Fibroblast of the conjunctiva (primary cell): Measurements from ENCODE around the gene GSTO1.

Experiments
- DNase-seq: peaks from one replicate; pipeline ENCODE4 v3.0.0-alpha.2; 2010; ENCODE audit warnings: low read depth

Gene GSTO1

GRCh38 chr10:104251443-104251842 is 3.2 kb upstream of the GSTO1 start:
- DNase-seq, result no peak

GRCh38 chr10:104252368-104252767 is 2.3 kb upstream of the GSTO1 start:
- DNase-seq, result no peak

- DNase-seq, result no peak
Observed at GRCh38 chr10:104253106-104253505, 1.6 kb upstream of the GSTO1 start.

GRCh38 chr10:104253606-104254410 is 884 bp upstream of the GSTO1 start:
- DNase-seq, result no peak

- DNase-seq, result no peak
Observed at GRCh38 chr10:104255311-104255981, 754 bp downstream of the GSTO1 start.

GRCh38 chr10:104256335-104256961 is 1.8 kb downstream of the GSTO1 start:
- DNase-seq, result no peak

GRCh38 chr10:104257235-104257634 is 2.5 kb downstream of the GSTO1 start:
- no peak for DNase-seq

GRCh38 chr10:104258209-104258608 is 3.5 kb downstream of the GSTO1 start:
- no peak for DNase-seq

GRCh38 chr10:104259456-104259855 is 4.8 kb downstream of the GSTO1 start:
- no peak for DNase-seq

GRCh38 chr10:104259999-104260774 is 5.5 kb downstream of the GSTO1 start:
- DNase-seq, result no peak

GRCh38 chr10:104260775-104261115 is 6.1 kb downstream of the GSTO1 start:
- DNase-seq, result no peak

GRCh38 chr10:104262055-104262454 is 7.4 kb downstream of the GSTO1 start:
- DNase-seq, result no peak

- DNase-seq, result no peak
Observed at GRCh38 chr10:104264783-104265182, 10.1 kb downstream of the GSTO1 start.

GRCh38 chr10:104267721-104268404 is 13.2 kb downstream of the GSTO1 start:
- DNase-seq, result no peak

GRCh38 chr10:104268405-104268712 is 13.7 kb downstream of the GSTO1 start:
- DNase-seq, result no peak

- peak; percentile 98 for DNase-seq
Observed at GRCh38 chr10:104268713-104269645, 14.3 kb downstream of the GSTO1 start, which contains the start of gene GSTO2. TSS of gene GSTO2 (plus strand) at chr10:104269184. CDS start at chr10:104274916, 5,732 bp downstream.

GRCh38 chr10:104273286-104273685 is 18.6 kb downstream of the GSTO1 start:
- no peak for DNase-seq

- no peak for DNase-seq
Observed at GRCh38 chr10:104273899-104274575, 19.3 kb downstream of the GSTO1 start.

GRCh38 chr10:104274762-104275721 is 20.4 kb downstream of the GSTO1 start:
- DNase-seq, result no peak
